NT2/D1 (cell line): ENCODE measurements around the gene USP6NL.

Experiments
- SUZ12 ChIP-seq: IDR thresholded peaks from 2 replicates; pipeline ENCODE4 v1.6.1; 2011; ENCODE audit not compliant: insufficient read length, insufficient read depth; ENCODE audit errors: extremely low read depth
- ZNF274 ChIP-seq: IDR thresholded peaks from 2 replicates; pipeline ENCODE4 v1.6.1; 2011; ENCODE audit warnings: mild to moderate bottlenecking, low read depth, low read length

- no peak for TF ChIP-seq ZNF274
- no peak for TF ChIP-seq SUZ12
Observed at GRCh38 chr10:11611248-11612020, at the start of gene USP6NL.
